G401.6 (cell line): Measurements from ENCODE around the gene CNN2.

Source experiments
- FAIRE-seq: peaks from 2 replicates; lab custom pipeline; 2012; peaks lifted over from hg19 to GRCh38; lab: Jason Lieb, UNC

CNN2 gene

DNA sequence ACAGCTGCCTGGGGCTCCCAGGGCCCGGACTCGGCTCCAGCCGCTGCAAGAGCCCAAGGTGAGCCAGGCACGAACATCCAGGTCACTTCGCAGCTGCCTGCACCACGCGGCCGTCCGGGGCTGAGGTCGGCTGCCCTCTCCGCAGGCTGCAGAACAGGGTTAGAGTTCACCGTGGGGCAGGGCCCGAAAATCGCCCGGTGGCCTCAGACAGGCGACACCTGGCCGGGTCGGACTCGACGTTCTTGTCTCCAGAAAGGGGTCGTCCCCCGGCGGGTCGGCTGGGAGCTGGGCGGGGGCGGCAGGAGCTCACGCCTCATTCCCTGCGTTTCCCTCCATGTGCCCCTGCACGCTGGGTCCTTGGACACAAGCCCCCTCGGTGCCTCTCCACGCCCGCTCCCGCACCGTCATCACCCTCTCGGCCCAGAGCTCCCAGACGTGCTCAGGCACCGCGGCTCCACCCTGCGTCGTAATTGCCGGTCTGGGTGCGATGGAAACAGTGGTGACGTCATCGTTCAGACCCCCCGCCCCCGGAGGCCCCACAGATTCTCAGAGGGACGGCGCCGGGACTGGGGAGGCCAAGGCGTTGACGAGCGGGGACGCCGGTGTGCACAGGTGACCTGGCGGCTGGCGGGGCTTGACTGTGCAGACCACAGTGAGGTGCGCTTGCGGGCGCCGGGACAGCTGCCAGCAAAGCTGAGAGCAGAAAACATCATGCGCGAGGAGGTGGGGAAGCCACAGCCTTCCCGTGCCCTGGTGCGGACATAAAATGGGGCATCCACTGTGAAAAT, 30.2 kb upstream of the CNN2 start:
- no peak for FAIRE-seq

GRCh38 chr19:998064-998463, 28.3 kb upstream of the CNN2 start:
- FAIRE-seq: no peak

DNA sequence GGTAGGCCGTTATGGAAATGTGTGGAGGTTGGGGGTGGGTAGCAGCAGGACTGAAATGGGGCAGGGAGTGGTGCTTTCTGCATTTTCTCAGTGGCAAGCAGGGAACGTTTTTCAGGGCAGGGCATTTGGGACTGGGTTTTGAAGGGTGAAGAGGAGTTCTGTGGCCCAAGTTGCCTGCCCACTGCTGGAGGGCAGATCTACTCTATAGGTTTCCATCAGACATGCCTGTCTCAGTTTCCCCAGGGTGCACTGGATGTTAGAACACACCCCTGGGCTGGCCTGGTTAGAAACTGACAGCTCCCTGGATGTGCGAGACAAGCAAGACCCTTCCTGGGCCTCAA, 27.1 kb upstream of the CNN2 start:
- FAIRE-seq: no peak

GRCh38 chr19:1000095-1000494, 26.3 kb upstream of the CNN2 start, which contains the start of gene GRIN3B:
Gene GRIN3B (plus strand): TSS chr19:1000419. CDS start chr19:1000438, 19 bp downstream.
- FAIRE-seq: no peak

- FAIRE-seq: no peak
These were observed 25.5 kb upstream of the CNN2 start for GRCh38 chr19:1000591-1001537.

DNA sequence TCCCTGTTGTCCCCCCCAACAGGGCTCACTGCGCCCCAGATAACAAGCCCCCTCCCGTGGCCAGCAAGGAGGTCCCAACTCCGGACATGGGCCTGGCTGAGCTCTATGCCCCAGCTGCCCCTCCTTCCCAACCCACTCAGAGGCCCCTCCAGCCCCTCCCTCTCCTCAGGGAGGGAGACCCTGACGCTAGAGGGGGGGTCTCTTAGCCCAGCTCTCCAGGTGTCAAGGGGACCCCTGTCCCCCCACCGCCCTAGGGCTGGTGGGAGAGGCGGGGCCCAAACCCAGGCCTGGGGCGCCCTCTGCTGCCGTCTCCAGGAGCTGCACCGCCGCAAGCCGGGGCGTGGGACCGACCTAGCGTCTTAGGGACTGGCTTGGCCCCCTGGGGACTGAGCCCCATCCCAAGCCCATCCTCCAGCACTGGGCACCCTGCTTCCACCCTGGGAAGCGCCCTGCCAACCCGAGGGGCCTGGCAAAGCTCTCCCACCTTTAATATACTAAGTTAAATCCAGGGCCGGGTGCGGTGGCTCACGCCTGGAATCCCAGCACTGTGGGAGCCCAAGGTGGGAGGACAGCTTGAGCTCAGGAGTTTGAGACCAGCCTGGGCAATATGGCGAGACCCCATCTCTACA, 24.8 kb upstream of the CNN2 start:
- no peak for FAIRE-seq

DNA sequence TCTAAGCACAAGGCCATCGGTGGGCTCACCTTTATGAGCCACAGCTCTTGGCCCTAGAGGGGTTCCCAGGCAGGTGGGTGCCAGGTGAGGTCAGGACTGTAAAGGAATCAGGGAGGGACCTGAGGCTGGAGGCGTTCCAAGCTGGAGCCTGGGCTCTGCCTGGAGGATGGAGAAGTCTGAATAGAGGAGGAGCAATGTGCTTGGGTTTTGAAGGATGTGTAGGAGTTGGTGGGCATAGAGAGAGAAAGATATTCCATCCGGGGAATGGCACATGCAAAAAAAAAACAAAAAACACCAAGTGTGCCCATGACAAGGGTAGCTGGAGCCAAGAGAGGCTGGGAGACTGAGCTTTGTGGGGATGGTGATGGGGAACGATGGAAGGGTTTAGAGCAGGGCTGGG, 23.8 kb upstream of the CNN2 start:
- no peak for FAIRE-seq

- FAIRE-seq: no peak
These were observed 23.1 kb upstream of the CNN2 start for GRCh38 chr19:1003283-1003682.

DNA sequence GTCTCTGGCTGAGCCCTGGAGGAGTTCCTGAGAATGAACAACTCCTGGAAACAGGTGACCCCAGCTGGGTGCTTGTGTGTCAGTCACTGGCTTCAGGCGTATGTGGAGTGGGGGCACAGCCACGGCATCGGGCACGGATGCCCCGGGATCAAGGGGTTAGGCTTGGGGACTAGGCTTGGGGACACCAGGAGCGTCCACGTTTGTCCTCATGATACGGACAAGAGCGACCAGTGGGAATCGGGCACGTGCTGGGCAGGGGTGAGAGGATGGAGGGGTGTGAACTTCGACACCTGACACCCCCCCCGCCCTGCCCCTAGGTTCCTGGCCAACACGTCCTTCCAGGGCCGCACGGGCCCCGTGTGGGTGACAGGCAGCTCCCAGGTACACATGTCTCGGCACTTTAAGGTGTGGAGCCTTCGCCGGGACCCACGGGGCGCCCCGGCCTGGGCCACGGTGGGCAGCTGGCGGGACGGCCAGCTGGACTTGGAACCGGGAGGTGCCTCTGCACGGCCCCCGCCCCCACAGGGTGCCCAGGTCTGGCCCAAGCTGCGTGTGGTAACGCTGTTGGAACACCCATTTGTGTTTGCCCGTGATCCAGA, 22.1 kb upstream of the CNN2 start:
- FAIRE-seq: no peak

- FAIRE-seq: no peak
These were observed 21.4 kb upstream of the CNN2 start for GRCh38 chr19:1004803-1005664.

GRCh38 chr19:1006711-1007398, 19.6 kb upstream of the CNN2 start:
- no peak for FAIRE-seq

GRCh38 chr19:1007399-1008251, 18.8 kb upstream of the CNN2 start:
- no peak for FAIRE-seq

DNA sequence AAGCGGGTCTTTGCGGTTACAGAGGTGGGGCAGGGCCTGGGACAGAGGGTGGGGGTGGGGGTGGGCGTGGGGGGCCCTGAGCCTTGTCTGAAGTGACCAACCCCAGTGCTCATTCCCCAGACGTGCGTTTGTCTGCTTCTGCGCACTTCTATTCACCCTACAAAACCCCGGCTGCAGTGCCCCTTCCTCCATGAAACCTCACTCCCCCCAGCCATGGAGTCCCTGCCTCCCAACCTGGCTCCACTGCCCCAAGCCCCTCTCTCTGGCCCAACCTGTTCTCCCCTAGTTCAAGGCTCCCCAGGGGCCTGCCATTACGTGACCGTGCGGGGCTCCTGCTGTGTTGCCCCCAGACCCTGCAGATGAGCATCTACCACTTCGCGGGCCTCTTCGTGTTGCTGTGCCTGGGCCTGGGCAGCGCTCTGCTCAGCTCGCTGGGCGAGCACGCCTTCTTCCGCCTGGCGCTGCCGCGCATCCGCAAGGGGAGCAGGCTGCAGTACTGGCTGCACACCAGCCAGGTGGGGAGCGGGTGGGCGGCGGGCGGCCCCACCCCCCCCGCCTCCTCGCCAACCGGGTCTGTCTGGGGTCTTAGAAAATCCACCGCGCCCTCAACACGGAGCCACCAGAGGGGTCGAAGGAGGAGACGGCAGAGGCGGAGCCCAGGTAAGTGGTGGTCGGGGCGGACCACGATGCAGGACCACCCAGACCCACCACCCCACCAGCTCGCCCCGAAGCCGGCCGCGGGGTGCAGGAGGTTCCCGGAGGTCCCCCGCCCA, 18.0 kb upstream of the CNN2 start:
- no peak for FAIRE-seq

DNA sequence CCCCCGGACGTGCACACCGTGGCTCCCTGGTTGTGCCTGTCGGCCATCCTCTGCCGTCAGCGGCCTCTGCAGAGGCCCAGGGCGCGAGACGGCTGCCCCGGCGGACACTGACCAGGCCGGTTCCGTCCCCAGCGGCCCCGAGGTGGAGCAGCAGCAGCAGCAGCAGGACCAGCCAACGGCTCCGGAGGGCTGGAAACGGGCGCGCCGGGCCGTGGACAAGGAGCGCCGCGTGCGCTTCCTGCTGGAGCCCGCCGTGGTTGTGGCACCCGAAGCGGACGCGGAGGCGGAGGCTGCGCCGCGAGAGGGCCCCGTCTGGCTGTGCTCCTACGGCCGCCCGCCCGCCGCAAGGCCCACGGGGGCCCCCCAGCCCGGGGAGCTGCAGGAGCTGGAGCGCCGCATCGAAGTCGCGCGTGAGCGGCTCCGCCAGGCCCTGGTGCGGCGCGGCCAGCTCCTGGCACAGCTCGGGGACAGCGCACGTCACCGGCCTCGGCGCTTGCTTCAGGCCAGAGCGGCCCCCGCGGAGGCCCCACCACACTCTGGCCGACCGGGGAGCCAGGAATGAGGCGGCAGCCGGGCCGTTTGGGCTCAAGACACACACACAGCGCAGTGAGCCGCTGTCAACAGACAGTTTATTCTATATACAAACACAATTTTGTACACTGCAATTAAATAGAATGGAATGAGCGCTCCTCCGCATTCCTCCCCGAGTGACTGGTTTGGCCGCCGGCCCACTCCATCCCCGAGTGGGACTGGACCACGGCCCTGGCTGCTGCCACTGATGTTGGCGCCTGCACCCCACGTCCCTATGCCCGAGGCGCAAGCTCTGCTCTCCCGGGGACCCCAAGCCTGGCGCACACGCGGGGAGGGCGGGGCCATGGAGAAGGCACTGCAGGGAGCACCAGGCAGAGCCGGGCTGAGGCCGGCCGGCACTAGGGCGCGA, 17.1 kb upstream of the CNN2 start:
- FAIRE-seq: no peak

DNA sequence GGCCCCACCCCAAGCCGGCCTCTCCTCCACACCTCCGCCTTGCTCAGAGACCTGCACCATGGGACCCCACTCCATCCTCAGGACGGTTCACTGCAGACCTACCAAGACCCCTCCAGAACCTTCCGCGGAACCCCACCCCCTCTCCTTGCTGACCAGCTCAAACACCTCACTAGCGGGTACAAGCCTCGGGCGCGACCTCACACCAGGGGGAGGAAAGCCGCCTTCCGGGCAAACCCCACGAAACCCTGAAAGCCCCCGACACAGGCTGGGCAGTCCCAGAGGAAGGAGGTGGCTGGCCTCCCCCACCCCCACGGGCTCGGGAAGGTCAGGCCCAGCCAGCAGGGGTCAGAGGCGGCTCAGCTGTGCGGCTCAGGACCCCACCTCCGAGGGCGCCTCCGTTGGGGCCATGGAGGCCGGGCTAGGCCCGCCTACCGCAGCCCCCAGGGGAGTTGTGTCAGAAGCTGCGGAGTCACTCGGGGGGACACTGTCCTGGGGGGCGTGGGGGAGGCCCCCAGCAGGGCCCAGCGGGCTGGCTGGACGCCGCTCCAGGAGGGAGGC, 16.3 kb upstream of the CNN2 start:
- FAIRE-seq: no peak

GRCh38 chr19:1010586-1011510, 15.6 kb upstream of the CNN2 start:
- no peak for FAIRE-seq
